GOT3 (cell line): ENCODE measurements around the gene C16orf87.
"Not testable (repeated sequence)": the region's sequence is repeated elsewhere in the genome, so short reads cannot be mapped to it uniquely, and the experiment has no call there.

Source experiments
- DNase-seq: peaks from one replicate; lab custom pipeline; 2025; ENCODE audit warnings: mixed read lengths; lab: John Stamatoyannopoulos, UW

C16orf87 gene

DNA sequence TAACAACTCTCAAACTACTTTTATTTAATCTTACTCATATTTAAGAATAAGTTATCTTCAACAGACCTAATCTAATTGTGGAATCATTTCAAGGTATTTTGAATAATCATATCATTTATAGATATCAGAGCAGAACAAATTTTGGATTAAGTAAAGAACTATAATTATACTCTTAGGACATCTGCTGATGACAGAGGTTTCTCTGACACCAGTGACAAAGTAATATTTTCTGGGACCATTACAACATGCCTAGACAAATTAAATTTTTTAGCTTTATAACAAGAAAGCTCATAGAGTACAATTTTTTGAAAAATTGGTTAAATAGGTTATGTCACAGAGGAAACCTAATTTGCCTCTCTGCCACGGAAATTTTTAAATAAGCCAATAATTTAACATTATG is 30.5 kb downstream of the C16orf87 start:
- no peak for DNase-seq

DNA sequence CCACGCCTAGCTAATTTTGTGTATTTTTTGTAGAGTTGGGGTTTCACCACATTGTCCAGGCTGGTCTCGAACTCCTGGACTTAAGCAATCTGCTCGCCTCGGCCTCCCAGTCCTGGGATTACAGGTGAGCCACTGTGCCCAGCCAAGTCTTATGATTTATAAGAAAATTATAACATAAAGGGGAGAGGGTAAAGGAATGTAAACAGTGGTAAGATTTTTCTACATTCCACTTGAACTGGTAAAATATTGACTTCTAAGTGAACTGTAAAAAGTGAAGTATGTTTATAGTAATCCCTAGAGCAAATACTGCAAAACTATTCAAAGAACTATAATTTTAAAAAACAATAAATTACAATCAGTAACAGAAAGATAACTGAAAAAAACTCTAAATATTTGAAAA is 33.5 kb downstream of the C16orf87 start:
- DNase-seq = no peak

DNA sequence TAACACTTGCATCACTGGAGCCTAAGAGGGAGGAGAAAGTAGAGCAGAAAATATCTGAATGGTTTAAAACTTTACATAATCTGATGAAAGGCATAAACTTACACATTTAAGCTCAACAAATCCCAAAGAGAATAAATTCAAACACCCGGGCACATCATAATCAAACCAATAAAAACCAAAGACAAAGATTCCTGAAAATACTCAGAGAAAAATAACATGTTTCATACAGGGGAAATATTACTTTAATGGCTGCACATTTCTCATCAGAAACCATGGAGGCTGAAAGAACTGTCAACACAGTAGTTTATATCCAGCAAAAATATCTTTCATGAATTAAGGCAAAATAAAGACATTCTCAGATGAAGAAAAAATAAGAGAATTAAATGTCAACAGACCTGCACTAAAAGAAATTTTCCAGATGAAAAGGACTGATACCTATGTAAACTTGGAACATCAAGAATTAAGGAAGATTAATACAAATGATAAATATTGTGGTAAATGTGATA is 34.2 kb downstream of the C16orf87 start:
- DNase-seq = no peak

DNA sequence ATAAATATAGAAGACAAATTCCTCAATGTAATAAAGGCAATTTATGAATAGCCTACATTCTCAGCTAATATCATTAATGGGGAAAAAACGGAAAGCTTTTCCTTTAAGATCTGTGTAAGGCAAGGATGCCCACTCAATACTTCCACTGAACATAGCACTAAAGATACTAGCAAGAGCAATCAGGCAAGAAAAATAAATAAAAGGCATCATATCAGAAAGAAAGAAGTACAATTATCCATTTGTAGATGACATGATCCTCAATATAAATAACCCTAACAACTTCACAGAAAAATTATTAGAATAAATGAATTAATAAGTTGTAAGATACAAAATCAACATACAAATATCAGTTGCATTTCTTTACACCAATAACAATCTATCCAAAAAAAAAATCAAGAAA is 37.1 kb downstream of the C16orf87 start:
- DNase-seq = no peak

DNA sequence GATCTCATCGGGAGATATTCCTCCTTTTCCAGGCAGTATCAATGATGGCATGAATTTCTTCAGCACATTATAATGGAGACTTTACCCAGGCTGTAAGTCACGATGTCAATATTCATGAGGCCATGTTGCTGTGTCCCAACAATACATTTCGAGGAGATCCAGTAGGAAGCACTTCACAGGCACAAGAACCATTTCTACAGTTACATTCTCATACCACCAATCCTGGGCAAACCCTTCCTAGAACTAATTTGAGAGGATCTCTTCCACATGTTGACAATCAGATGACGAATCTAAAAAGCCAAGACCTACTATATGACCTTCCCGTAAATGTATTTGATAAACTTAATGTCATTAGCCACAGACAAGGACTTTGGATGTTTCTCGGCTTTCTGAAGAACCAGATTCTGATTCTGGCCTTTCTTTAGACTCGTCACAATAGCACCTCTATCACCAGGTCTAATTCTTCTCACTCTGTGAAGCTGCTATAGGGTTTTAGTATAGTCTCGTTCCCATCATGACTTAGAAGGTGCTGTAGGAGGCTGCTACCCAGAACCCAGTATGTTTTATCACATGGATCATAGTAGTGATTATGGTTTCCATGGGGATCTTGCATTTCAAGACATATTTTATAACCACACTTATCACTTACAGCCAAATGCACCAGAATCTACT is 40.2 kb downstream of the C16orf87 start:
- no peak for DNase-seq

DNA sequence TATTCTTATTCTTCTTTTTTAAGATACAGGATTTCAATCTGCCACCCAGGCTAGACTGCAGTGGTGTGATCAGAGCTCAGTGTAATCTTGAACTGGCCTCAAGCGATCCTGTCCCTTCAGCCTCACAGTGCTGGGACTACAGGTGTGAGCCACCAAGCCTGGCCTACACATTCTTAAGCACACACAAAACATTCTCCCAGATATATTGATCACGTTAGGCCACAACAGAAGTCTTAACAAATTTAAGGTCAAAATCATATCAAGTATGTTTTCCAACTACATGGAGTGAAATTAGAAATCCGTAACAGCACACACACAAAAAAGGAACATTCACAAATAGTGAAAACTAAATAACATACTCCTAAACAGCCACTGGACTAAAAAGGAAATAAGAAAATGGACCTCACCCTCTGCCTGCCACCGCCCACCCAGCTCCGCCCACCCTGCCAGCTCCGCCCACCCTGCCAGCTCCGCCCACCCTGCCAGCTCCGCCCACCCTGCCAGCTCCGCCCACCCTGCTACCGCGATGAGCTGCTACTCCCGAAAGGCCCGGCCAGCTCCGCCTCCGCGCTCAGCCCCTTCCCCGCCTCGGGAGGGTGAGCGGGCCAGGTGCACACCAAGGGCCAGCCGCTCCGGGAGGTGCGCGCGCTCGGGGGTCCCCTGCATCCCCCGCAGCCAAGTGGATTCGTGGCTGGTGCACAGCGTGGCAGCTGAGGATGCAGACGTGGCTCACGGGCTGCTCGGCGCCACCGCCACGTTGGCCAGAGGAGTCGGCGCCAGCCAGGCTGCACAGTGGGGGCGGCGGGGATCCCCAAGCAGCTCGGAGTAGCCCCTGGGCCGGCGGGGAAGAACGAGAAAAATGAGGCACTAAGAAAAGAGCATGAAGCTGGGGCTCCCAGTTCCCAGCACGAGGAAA is 41.2 kb downstream of the C16orf87 start:
- peak; percentile 49 for DNase-seq

DNA sequence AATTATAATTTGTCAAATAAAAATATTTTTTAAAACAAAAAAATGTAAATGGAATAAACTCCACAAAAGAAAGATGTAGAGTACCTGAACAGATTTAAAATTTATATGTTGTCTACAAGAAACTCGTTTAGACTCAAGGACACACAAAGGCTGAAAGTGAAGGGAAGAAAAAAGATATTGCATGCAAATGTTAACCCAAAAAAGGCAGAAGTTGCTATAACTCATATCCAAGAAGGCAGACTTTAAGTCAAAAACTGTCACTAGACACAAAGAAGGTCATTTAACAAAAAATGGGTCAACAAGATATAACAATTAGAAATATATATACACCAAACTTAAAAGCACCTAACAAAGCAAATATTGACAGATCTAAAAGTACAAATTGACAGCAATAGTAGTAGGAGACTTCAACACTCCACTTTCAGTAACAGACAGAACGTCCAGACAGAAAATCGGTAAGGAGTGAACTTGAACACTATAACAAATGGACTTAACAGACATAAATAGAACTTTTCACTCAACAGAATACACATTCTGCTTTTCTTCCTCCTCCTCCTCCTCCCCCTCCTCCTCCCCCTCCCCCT is 42.0 kb downstream of the C16orf87 start:
- DNase-seq = no peak

DNA sequence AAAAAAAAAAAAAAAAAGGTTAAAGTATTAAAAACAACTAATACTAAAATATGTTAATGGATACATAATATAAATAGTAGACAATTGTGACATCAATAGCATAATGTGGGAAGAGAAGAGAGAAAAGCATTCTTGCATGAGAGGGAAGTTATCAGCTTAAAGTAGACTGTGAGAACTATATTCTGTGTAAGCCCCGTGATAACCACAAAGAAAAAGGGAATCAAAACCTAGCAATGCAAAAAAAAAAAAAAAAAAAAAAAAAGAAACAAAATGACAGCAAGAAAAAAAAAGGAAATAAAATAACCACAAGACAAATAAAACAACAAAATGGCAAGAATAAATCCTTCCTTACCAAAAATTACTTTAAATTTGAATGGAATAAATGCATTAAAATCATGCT is 43.1 kb downstream of the C16orf87 start:
- no peak for DNase-seq

DNA sequence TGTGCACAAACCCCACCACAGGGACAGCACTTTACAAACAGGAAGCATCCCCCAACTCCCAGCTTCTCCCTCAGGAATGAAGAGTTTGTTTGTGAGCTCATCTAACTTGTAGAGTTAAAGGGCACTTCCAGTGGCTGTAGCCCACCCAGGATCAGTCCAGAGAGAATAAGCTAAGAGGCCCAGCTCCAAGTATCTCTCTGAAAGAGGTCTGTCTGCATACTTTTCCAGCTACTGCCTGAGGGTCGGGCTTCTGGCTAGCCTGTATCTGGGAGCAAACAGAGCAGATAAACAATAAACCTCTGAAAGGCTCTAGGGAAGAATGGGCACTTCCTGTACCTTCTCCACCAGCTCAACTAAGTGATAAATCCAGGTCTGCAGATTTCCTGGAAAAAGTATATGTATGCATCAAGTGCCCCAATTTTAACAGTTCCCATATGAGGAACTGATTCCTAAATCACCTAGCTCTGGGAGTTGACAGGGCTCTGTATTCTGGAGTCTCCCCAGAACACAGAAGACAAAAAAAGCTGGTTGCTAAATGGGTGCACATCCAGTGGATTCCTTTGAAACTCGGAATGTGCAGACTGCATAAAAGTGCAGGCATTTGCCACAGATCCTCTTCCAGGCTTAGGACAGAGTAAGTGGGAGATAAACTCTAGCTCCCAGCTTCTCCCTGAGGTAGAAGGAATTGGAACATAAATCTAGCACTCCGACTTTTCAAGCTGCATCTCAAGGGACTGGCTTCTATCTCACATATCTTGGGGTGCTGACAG is 45.7 kb downstream of the C16orf87 start:
- no peak for DNase-seq

DNA sequence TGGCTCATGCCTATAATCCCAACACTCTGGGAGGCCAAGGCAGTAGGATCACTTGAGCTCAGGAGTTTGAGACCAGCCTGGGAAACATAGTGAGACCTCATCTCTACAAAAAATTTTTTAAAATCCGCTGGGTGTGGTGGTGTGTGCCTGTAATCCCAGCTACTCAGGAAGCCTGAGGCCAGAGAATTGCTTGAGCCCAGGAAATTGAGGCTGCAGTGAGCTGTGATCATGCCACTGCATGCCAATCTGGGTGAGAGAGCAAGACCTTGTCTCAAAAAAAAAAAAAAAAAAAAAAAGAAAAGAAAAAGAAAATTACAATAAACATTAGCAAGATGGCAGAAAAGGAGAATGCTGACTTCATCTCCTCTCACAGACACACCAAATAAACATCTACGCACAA is 46.4 kb downstream of the C16orf87 start:
- DNase-seq = not testable (repeated sequence)

DNA sequence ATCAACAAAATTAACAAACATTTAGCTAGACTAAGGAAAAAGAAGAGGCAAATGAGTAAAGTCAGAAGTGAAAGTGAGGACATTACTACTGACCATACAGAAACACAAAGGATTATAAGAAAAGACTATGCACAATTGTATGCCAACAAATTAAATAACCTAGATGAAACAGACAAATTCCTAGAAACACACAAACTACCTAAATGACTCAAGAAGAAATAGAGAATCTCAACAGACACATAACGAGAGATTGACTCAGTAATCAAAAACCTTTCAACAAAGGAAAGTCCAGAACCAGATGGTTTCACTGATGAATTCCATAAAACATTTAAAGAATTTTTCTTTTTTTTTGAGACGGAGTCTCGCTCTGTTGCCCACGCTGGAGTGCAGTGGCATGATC is 47.2 kb downstream of the C16orf87 start:
- no peak for DNase-seq

DNA sequence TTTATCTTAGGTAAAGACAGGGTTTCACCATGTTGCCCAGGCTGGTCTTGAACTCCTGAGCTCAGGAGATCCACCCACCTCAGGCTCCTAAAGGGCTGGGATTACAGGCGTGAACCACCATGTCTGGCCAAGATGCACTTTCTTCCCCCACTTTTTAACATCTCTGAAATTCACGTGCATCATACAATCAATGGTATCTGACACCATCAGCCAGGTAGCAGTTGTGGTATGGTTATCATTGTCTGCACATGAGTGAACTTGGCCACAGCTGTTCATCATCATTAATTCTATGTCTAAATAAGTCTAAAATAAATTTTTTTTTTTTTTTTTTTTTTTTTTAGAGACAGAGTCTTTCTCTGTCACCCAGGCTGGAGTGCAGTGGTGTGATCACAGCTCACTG is 48.7 kb downstream of the C16orf87 start:
- no peak for DNase-seq

DNA sequence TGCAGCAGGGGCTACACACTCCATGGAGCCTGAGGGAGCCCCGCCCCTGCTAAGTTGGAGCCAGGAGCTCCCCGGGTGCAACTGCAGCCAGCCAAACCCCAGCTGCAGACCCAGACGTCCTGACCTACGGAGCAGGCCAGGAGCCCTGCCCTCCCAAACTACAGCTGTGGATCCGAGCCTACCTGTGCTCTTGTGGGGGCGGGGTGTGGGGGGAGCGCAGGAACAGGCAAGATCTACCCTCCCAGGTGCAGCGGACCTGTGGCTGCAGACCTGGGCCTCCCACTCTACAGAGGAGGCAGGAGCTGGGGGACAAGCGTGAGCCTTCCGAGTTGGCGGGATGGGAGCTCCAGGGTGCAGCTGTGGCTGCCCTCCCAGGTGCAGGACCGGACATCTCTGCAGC is 53.2 kb downstream of the C16orf87 start:
- DNase-seq = no peak

DNA sequence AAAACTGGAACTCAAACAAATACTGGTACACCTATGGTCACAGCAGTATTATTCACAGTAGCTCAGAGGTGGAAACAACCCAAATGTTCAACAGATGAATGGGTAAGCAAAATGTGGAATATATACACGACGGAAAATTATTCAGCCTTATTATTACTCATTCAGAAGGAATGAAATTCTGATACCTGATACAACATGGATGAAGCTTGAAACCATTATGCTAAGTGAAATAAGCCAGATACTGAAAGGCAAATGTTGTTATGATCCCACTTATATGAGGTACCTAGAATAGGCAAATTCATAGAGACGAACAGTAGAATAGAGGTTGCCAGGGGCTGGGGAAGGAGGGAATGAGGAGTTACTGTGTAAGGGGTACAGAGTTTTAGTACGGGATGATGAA is 55.8 kb downstream of the C16orf87 start:
- DNase-seq = no peak

DNA sequence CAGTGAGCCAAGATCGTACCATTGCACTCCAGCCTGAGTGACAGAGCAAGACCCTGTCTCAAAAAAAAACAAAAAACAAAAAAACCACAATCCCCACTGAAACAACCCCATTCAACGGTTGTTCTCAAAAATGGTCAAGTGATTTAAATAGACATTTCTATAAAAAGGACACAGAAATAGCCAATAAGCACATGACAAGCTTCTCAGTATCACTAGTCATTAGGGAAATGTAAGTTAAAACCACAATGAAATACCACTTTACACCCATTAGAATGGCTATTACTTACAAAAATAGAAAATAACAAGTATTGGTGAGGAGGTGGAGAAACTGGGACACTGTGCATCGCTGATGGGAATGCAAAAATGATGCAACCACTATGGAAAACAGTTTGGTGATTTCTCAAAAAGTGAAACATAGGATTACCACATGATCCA is 56.2 kb downstream of the C16orf87 start:
- DNase-seq = no peak

DNA sequence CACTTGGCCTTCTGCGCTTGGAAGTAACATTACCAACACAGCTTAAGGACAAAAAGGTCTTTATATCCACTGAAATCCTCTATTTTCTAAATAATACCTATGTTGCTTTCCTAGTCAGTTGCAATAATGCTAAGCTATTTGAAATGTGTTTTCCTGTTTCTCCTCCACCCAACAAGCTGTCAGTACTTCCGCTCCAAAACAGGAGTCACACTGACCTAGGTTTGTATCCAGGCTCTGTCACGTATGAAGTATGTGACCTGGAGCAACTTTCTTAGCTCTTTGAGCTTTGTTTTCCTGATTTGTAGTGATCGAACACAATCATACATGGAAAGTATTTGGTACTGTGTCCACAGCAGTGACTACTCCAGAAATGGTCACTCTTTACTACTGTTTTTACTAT is 58.5 kb downstream of the C16orf87 start:
- no peak for DNase-seq

DNA sequence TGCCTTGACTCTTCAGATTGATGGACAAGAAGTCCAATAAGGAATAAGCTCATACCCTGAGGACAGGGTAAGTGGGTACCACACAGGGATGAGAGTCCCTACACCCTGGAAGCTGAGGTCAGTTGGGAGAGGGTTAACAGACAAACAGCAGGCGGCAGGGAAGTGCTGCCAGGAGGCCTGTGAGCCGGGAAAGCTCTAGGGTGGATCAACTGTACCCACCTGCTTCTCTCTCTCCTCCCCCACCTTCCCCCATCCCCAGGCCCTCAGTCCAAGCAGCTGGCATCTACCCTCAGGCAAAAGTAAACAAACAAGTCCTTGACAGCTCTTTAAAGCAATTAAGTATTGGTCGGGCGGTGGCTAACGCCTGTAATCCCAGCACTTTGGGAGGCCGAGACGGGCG is 62.2 kb downstream of the C16orf87 start:
- no peak for DNase-seq

DNA sequence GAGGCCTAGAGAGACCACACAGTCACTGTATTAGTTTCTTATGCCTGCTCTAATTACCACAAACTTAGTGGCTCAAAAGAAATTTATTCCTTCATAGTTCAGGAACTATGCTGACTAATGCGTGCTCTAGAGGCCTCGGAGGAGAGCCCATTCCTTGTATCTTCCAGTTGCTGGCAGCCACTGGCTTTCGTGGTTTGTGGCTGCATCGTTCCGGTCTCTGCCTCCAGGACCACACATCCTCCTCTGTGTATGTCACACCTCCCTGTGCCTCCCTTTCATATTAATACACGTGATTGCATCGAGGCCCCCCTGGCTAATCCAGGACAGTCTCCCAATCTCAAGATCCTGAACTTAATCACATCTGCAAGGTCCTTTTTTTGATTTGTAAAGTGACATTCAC is 65.9 kb downstream of the C16orf87 start:
- no peak for DNase-seq

DNA sequence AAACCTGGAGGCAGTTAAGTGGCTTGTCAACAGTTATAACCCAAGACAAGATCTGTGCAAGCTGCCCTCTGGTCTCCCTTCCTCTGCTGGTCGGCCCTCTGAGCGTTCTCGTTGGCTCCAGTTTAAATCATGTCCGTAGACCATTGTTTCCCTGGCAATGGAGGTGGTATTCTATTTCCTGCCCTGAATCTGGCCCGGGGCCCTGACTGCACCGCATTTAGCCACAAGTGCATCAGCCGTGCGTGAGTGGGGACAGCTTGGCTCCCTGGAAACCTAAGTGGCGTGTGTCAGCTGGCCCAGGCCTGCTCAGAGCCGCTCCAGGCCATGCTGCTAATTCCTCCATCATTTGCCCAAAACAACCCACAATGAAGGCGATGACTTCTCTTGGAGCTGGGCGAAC is 67.8 kb downstream of the C16orf87 start:
- no peak for DNase-seq

DNA sequence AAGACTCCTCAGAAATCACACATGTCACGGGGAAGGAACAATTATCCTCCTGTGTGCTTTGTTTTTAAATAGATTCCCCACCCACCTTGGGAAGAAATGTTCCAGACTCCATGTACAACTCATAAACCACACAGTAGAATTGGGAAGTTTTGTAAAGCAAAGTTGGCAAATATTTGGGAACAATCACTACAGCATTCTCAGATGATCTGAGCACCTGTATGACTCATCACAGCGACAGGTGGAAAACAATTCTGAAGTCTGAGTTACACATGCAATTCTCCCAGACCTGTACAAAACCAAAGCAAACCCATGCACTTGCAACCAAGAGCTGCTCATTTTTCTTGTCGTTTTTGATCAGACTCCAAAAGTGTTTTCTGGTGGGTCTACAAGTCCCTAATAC is 68.4 kb downstream of the C16orf87 start:
- DNase-seq = no peak

DNA sequence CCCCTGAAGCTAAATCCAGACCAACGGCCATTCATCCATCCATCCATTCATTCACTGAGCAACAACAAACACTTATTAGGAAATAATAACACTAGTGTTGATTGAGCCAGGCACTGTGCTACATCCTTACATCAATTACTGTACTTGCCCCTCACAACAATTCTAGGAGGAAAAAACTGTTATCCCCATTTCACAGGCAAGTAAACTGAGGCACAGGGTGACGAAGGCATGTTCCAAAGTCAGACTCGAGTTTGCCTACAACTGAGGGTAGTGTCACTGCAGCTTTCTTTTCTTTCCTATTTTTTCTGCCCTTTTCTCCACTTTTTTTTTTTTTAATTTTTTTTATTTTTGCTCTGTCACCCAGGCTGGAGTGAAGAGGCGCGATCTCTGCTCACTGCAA is 71.7 kb downstream of the C16orf87 start:
- no peak for DNase-seq
